IMR-90 (cell line): ENCODE data around the gene NPHS1.

Experiments
- BHLHE40 ChIP-seq: fragments of 150-350 bp; IDR thresholded peaks from 2 replicates; pipeline ENCODE4 v1.6.1; 2016; ENCODE audit warnings: mild to moderate bottlenecking, low read depth, low read length
- MAFK ChIP-seq: IDR thresholded peaks from 2 replicates; pipeline ENCODE4 v1.6.1; 2012; ENCODE audit warnings: low read depth, low read length, improper control_type of control experiment
- NFE2L2 ChIP-seq: fragments of 150-350 bp; IDR thresholded peaks from 2 replicates; pipeline ENCODE4 v1.6.1; 2016; ENCODE audit warnings: low read depth, mild to moderate bottlenecking, low read length
- POLR2A ChIP-seq: IDR thresholded peaks from 2 replicates; pipeline ENCODE4 v1.6.1; 2012; ENCODE audit warnings: mild to moderate bottlenecking, low read depth, low read length
- RAD21 ChIP-seq: IDR thresholded peaks from 2 replicates; pipeline ENCODE4 v1.6.1; 2012; ENCODE audit warnings: low read length, improper control_type of control experiment
- RFX5 ChIP-seq: IDR thresholded peaks from 2 replicates; pipeline ENCODE4 v1.8.0; 2012; ENCODE audit warnings: low read depth, mild to moderate bottlenecking, low read length, moderate library complexity
- SMC3 ChIP-seq: fragments of 150-350 bp; IDR thresholded peaks from 2 replicates; pipeline ENCODE4 v1.6.1; 2016; ENCODE audit warnings: low read depth, mild to moderate bottlenecking, antibody characterized with exemption, low read length, moderate library complexity
- TF ChIP-seq, protein P1 (sequence below): conservative IDR thresholded peaks from 2 replicates; pipeline ENCODE4 v1.5.1; 2012; ENCODE audit warnings: mild to moderate bottlenecking, low read depth, low read length, improper control_type of control experiment
- TF ChIP-seq, protein P2 (sequence below): fragments of 150-350 bp; IDR thresholded peaks from 2 replicates; pipeline ENCODE4 v1.6.1; 2017; ENCODE audit warnings: mild to moderate bottlenecking, antibody characterized with exemption, low read length, low read depth

DNA sequence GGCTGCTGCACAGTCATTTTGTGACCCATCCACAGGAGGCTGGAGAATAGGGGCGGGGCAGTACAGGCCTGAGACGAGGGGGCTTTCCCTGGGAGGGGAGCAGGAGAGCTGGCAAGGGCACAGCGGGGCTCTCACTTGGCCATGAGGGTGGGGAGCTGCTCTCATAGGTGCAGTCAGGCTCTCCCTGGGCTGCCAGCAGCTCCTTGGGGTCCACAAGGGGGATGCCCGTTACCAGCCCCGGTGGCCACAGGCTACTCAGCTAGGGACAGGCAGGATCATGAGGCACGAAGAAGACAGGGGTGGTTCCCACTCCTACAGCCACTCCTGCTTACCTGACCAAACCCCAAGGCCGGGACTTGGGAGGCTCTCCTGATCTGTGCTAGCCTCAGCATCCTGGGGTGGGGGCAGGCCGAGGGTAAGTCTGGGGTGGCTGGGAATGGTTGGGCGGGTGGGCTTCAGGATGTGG, 60.5 kb downstream of the NPHS1 start:
- TF ChIP-seq, protein P1, sequence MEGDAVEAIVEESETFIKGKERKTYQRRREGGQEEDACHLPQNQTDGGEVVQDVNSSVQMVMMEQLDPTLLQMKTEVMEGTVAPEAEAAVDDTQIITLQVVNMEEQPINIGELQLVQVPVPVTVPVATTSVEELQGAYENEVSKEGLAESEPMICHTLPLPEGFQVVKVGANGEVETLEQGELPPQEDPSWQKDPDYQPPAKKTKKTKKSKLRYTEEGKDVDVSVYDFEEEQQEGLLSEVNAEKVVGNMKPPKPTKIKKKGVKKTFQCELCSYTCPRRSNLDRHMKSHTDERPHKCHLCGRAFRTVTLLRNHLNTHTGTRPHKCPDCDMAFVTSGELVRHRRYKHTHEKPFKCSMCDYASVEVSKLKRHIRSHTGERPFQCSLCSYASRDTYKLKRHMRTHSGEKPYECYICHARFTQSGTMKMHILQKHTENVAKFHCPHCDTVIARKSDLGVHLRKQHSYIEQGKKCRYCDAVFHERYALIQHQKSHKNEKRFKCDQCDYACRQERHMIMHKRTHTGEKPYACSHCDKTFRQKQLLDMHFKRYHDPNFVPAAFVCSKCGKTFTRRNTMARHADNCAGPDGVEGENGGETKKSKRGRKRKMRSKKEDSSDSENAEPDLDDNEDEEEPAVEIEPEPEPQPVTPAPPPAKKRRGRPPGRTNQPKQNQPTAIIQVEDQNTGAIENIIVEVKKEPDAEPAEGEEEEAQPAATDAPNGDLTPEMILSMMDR, result no peak
- TF ChIP-seq SMC3, result no peak
- TF ChIP-seq RFX5, result no peak
- no peak for TF ChIP-seq POLR2A
- TF ChIP-seq, protein P2, sequence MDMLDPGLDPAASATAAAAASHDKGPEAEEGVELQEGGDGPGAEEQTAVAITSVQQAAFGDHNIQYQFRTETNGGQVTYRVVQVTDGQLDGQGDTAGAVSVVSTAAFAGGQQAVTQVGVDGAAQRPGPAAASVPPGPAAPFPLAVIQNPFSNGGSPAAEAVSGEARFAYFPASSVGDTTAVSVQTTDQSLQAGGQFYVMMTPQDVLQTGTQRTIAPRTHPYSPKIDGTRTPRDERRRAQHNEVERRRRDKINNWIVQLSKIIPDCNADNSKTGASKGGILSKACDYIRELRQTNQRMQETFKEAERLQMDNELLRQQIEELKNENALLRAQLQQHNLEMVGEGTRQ, result no peak
- no peak for TF ChIP-seq BHLHE40
- no peak for TF ChIP-seq RAD21
- TF ChIP-seq NFE2L2, result no peak
- TF ChIP-seq MAFK, result no peak
